ENCODE measurements around the gene CRACR2B. TPM values are rescaled to one million over a fixed set of nuclear protein-coding genes. Genes with fewer than 3 reads are reported as not detected.

The CRACR2B gene
- total and polyA plus RNA-seq, 10 of the 15 experiments (the other 5 are each of a cell fraction or from before 2014, with no cell fraction given) = 0.10 to 33.7 (median 12.7) TPM

DNA sequence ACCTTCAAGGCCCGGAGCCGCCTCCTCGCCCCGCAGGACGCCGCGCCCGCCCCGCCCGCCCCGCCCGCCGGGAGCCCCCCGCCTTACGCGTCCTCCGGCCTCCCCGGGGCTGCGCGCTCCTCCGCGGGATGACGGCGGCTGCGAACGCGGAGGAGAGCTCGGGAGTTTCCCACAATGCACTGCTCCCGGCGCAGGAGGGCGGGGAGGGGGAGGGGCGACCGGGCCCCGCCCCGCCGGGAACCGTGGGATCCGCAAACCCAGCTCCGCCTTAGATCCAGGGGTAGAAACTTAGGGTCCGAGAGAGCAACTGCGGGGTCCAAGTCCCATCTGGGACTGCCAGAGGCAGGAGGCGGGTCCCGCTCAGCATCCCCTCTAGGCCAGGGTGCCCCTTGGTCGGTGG is 37.8 kb upstream of the CRACR2B start, which contains the start of gene CEND1:
Gene CEND1 (minus strand): TSS at position 148 of the 400 bp plus-strand sequence. CDS start 1,514 bp downstream, outside the sequence.
- DNase-seq (ENCODE audit: low read depth, low spot score) (no peak), ATAC-seq (peak; percentile 66), FAIRE-seq (no peak)
- no peaks in the 10 kb centered on the region for H3K27me3 ChIP-seq (replicated peaks in 1 of 2; ENCODE audit: control insufficient read depth in 2 of 2, insufficient read depth in 2 of 2, low read length in 1 of 2)
- H3K27ac ChIP-seq (ENCODE audit: control insufficient read depth, insufficient read depth) = peak within 1 kb of the TSS; percentile 11; the same call in 1 of the 2 replicates
- WGBS (ENCODE audit: insufficient coverage, insufficient replicate concordance, low lambda C conversion rate, missing lambda C conversion rate) = 11% methylated on average over 7 of the region's 44 CpGs
- ChIA-PET POLR2A (interaction anchor here (0.9 kb wide), 1 partner anchor 102 kb away, joined by 3 read pairs; no protein-coding TSS in a partner anchor), SMC1A (ENCODE audit: uncharacterized antibody, unreplicated experiment) (no interaction called here), CTCF (no interaction called here), RAD21 (ENCODE audit: unreplicated experiment) (no interaction called here)
- peak within 1 kb of the TSS; percentile 59 for H3K4me2 ChIP-seq (ENCODE audit: control insufficient read depth, insufficient read depth)
- in situ Hi-C loops (cut with MboI) (no loop called here), intact Hi-C loops (cut with micrococcal nuclease; ENCODE audit: unreplicated experiment) (no loop called here)
- H3K4me3 ChIP-seq = peak within 1 kb of the TSS; percentile 63; the same call in 1 of the 2 replicates
- peak within 1 kb of the TSS; percentile 56 for H3K9ac ChIP-seq (ENCODE audit: control insufficient read depth, insufficient read depth, low read length)
- no TSS peak for BruUV-seq (replicated peaks)
- H3K36me3 ChIP-seq (ENCODE audit: control insufficient read depth in 2 of 2, insufficient read depth in 2 of 2, low read length in 1 of 2) = peaks cover 0 to 9% of the 10 kb centered on the region in 2 experiments; a peak in 2 of 4 replicates
- H4K20me1 ChIP-seq (ENCODE audit: control insufficient read depth, insufficient read depth) = no peaks in the 10 kb centered on the region
- H2AFZ ChIP-seq (ENCODE audit: control insufficient read depth, low read depth, low read length) = no peak within 1 kb of the TSS
- H3K4me1 ChIP-seq (ENCODE audit: control insufficient read depth, insufficient read depth, low read length) = peaks cover 10% of the 10 kb centered on the region
- no peaks in the 10 kb centered on the region for H3K9me3 ChIP-seq (replicated peaks; ENCODE audit: control insufficient read depth, insufficient read depth, low read length)
- H3K79me2 ChIP-seq (ENCODE audit: control insufficient read depth, insufficient read depth, low read length) = peaks cover 3% of the 10 kb centered on the region; the same call in 1 of the 2 replicates
- no peak for TF ChIP-seq NR2C2 (IDR thresholded peaks at IDR 0.05; ENCODE audit: borderline replicate concordance, control insufficient read depth, insufficient read length, low read depth)
- TF ChIP-seq, protein P1, sequence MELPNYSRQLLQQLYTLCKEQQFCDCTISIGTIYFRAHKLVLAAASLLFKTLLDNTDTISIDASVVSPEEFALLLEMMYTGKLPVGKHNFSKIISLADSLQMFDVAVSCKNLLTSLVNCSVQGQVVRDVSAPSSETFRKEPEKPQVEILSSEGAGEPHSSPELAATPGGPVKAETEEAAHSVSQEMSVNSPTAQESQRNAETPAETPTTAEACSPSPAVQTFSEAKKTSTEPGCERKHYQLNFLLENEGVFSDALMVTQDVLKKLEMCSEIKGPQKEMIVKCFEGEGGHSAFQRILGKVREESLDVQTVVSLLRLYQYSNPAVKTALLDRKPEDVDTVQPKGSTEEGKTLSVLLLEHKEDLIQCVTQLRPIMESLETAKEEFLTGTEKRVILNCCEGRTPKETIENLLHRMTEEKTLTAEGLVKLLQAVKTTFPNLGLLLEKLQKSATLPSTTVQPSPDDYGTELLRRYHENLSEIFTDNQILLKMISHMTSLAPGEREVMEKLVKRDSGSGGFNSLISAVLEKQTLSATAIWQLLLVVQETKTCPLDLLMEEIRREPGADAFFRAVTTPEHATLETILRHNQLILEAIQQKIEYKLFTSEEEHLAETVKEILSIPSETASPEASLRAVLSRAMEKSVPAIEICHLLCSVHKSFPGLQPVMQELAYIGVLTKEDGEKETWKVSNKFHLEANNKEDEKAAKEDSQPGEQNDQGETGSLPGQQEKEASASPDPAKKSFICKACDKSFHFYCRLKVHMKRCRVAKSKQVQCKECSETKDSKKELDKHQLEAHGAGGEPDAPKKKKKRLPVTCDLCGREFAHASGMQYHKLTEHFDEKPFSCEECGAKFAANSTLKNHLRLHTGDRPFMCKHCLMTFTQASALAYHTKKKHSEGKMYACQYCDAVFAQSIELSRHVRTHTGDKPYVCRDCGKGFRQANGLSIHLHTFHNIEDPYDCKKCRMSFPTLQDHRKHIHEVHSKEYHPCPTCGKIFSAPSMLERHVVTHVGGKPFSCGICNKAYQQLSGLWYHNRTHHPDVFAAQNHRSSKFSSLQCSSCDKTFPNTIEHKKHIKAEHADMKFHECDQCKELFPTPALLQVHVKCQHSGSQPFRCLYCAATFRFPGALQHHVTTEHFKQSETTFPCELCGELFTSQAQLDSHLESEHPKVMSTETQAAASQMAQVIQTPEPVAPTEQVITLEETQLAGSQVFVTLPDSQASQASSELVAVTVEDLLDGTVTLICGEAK (IDR thresholded peaks at IDR 0.05; ENCODE audit: borderline replicate concordance) = no peak
- peak; percentile 55; the same call in 1 of the 2 replicates for TF ChIP-seq POLR2A (IDR thresholded peaks at IDR 0.05; ENCODE audit: low read depth, low read length)
- TF ChIP-seq RCOR1 (conservative IDR thresholded peaks at IDR 0.05; ENCODE audit: low read depth, low read length) = 0 out of 2 replicates have a peak, but pooled peaks have one; percentile 42
- no peak for TF ChIP-seq ASH2L (IDR thresholded peaks at IDR 0.05; ENCODE audit: borderline replicate concordance, low read depth)
- no peak for TF ChIP-seq POLR2AphosphoS5 (IDR thresholded peaks at IDR 0.05; ENCODE audit: low read length)
- TF ChIP-seq ZNF622 (IDR thresholded peaks at IDR 0.05) = no peak
